IPS-NIHi7 (cell line): Measurements from ENCODE around the gene CLIP1.
"Not testable (repeated sequence)": the region's sequence is repeated elsewhere in the genome, so short reads cannot be mapped to it uniquely, and the experiment has no call there.

Source experiments
- DNase-seq: peaks from one replicate; pipeline ENCODE4 v3.0.0; 2012; ENCODE audit warnings: mixed read lengths; ENCODE audit errors: extremely low spot score

The CLIP1 gene

GRCh38 chr12:122435186-122435585, 12.7 kb upstream of the CLIP1 start:
- no peak for DNase-seq

GRCh38 chr12:122429043-122429442, 6.6 kb upstream of the CLIP1 start:
- DNase-seq = not testable (repeated sequence)

- no peak for DNase-seq
Observed at GRCh38 chr12:122427403-122427802, 4.9 kb upstream of the CLIP1 start.

- DNase-seq = peak; percentile 45
Observed at GRCh38 chr12:122423258-122424165, 1.0 kb upstream of the CLIP1 start.

GRCh38 chr12:122422730-122423257, 325 bp upstream of the CLIP1 start:
- peak; percentile 34 for DNase-seq

GRCh38 chr12:122421187-122421820, 1.2 kb downstream of the CLIP1 start:
- peak; percentile 22 for DNase-seq

GRCh38 chr12:122420471-122421162, 1.9 kb downstream of the CLIP1 start:
- DNase-seq = no peak

- not testable (repeated sequence) for DNase-seq
Observed at GRCh38 chr12:122419094-122419493, 3.4 kb downstream of the CLIP1 start.

GRCh38 chr12:122415665-122416064, 6.8 kb downstream of the CLIP1 start:
- DNase-seq = not testable (repeated sequence)

- DNase-seq = no peak
Observed at GRCh38 chr12:122413516-122414404, 8.7 kb downstream of the CLIP1 start.

GRCh38 chr12:122412851-122413433, 9.5 kb downstream of the CLIP1 start:
- DNase-seq = no peak

- DNase-seq = no peak
Observed at GRCh38 chr12:122411537-122411936, 10.9 kb downstream of the CLIP1 start.

- DNase-seq = no peak
Observed at GRCh38 chr12:122407208-122407607, 15.3 kb downstream of the CLIP1 start.

GRCh38 chr12:122406701-122407164, 15.7 kb downstream of the CLIP1 start:
- DNase-seq = no peak

- DNase-seq = no peak
Observed at GRCh38 chr12:122403831-122404230, 18.6 kb downstream of the CLIP1 start.

GRCh38 chr12:122403115-122403770, 19.2 kb downstream of the CLIP1 start:
- DNase-seq = no peak

- no peak for DNase-seq
Observed at GRCh38 chr12:122402264-122402663, 20.2 kb downstream of the CLIP1 start.

GRCh38 chr12:122399592-122400373, 22.7 kb downstream of the CLIP1 start:
- peak; percentile 76 for DNase-seq

GRCh38 chr12:122399254-122399591, 23.2 kb downstream of the CLIP1 start:
- no peak for DNase-seq
